ENCODE measurements around the gene ZNF205. TPM values are rescaled to one million over a fixed set of nuclear protein-coding genes. Genes with fewer than 3 reads are reported as not detected.
A peak's percentile ranks its signal among the peaks of the same experiment; 100 is the strongest.

Gene ZNF205
- total and polyA plus RNA-seq, 9 of the 15 experiments (the other 6 are each of a cell fraction or from before 2014, with no cell fraction given): 2.4 to 11.8 (median 5.1) TPM; not detected in 2

- TF ChIP-seq ZHX1 (conservative IDR thresholded peaks at IDR 0.05; ENCODE audit: low read length) (no peak), ZNF764 (CRISPR knock-in tag; IDR thresholded peaks at IDR 0.05; ENCODE audit: low read depth) (peak; percentile 74; the same call in 1 of the 2 replicates), HNRNPLL (IDR thresholded peaks at IDR 0.05; ENCODE audit: low read depth, low read length, poor library complexity, severe bottlenecking) (peak; percentile 54), NFYB (IDR thresholded peaks at IDR 0.05; ENCODE audit: extremely low read depth, insufficient read length) (no peak), CBX1 (IDR thresholded peaks at IDR 0.05; ENCODE audit: low read depth) (0 out of 2 replicates have a peak, but pooled peaks have one; percentile 14), MGA (IDR thresholded peaks at IDR 0.05) (peak; percentile 79)
- TF ChIP-seq, protein P1, sequence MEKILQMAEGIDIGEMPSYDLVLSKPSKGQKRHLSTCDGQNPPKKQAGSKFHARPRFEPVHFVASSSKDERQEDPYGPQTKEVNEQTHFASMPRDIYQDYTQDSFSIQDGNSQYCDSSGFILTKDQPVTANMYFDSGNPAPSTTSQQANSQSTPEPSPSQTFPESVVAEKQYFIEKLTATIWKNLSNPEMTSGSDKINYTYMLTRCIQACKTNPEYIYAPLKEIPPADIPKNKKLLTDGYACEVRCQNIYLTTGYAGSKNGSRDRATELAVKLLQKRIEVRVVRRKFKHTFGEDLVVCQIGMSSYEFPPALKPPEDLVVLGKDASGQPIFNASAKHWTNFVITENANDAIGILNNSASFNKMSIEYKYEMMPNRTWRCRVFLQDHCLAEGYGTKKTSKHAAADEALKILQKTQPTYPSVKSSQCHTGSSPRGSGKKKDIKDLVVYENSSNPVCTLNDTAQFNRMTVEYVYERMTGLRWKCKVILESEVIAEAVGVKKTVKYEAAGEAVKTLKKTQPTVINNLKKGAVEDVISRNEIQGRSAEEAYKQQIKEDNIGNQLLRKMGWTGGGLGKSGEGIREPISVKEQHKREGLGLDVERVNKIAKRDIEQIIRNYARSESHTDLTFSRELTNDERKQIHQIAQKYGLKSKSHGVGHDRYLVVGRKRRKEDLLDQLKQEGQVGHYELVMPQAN (IDR thresholded peaks at IDR 0.05; ENCODE audit: borderline replicate concordance): peak; percentile 50; the same call in 1 of the 2 replicates
These were observed 45.0 kb downstream of the ZNF205 start (continued) for GRCh38 chr16:3157229-3158025.
